HL-60 (cell line): Measurements from ENCODE around the gene SCYGR2.

ENCODE experiments used
- DNase-seq, 2 experiments: peaks; one replicate each; pipeline ENCODE4 v3.0.0-alpha.2; 2010 to 2020; ENCODE audit warnings: low read depth in 1 of 2, low spot score in 1 of 2
- H3K27ac ChIP-seq: fragments of 250-450 bp; sonication (Bioruptor Pico); replicated peaks from 2 replicates; pipeline ENCODE4 v1.5.1; 2020; ENCODE audit warnings: mild to moderate bottlenecking, moderate library complexity
- H3K27me3 ChIP-seq: fragments of 250-450 bp; sonication (Bioruptor Pico); 2 replicates; pipeline ENCODE4 v1.5.1; 2021; ENCODE audit warnings: mild to moderate bottlenecking, moderate library complexity; ENCODE audit not compliant: insufficient read depth, poor library complexity, severe bottlenecking
- H3K4me3 ChIP-seq: replicated peaks from 2 replicates; pipeline ENCODE4 v1.5.1; 2011; ENCODE audit warnings: mild to moderate bottlenecking, control low read depth, low read length; ENCODE audit not compliant: insufficient read depth
- CTCF ChIP-seq: IDR thresholded peaks from one replicate; pipeline ENCODE4 v1.5.1; 2011; ENCODE audit warnings: low read length, control low read depth, inconsistent platforms; ENCODE audit not compliant: insufficient read depth
- GABPA ChIP-seq: IDR thresholded peaks from 2 replicates; pipeline ENCODE4 v1.6.1; 2012; ENCODE audit warnings: low read depth
- POLR2AphosphoS5 ChIP-seq: IDR thresholded peaks from 2 replicates; pipeline ENCODE4 v1.6.1; 2012; ENCODE audit warnings: low read depth
- REST ChIP-seq: IDR thresholded peaks from 2 replicates; pipeline ENCODE4 v1.6.1; 2012; ENCODE audit warnings: low read depth; ENCODE audit not compliant: insufficient replicate concordance
- SPI1 ChIP-seq: IDR thresholded peaks from 2 replicates; pipeline ENCODE4 v1.6.1; 2012; ENCODE audit warnings: low read depth, mild to moderate bottlenecking, borderline replicate concordance

SCYGR2 gene

GRCh38 chr2:227566012-227566411 lies 32.7 kb upstream of the SCYGR2 start:
- H3K27ac ChIP-seq: no peak overlapping the region
- no peaks in the 10 kb centered on the region for H3K27me3 ChIP-seq
- no peak overlapping the region for H3K4me3 ChIP-seq
- TF ChIP-seq GABPA: no peak
- TF ChIP-seq POLR2AphosphoS5: no peak
- TF ChIP-seq CTCF: no peak
- no peak for TF ChIP-seq REST
- TF ChIP-seq SPI1: no peak
- DNase-seq: no peak

GRCh38 chr2:227568852-227569169 lies 29.9 kb upstream of the SCYGR2 start:
- DNase-seq: no peak
- Histone ChIP-seq H3K4me3 (no peak overlapping the region), H3K27ac (no peak overlapping the region), H3K27me3 (no peaks in the 10 kb centered on the region)
- TF ChIP-seq SPI1: no peak
- TF ChIP-seq CTCF: no peak
- TF ChIP-seq GABPA: no peak
- no peak for TF ChIP-seq REST
- TF ChIP-seq POLR2AphosphoS5: no peak

- Histone ChIP-seq H3K27ac (no peak overlapping the region), H3K4me3 (no peak overlapping the region), H3K27me3 (no peaks in the 10 kb centered on the region)
- DNase-seq: no peak
- TF ChIP-seq REST (no peak), POLR2AphosphoS5 (no peak), CTCF (no peak), GABPA (no peak), SPI1 (no peak)
Observed at GRCh38 chr2:227570615-227571014, 28.1 kb upstream of the SCYGR2 start.
